ENCODE results near the gene CA10.

GRCh38 chr17:51813140-51813783 is 345.3 kb downstream of the CA10 start:
- TF ChIP-seq CTCF (IDR thresholded peaks at IDR 0.05) (no peak), POLR2A (IDR thresholded peaks at IDR 0.05) (no peak)
